GM23248 (cell line): ENCODE results near the gene ZFP36. TPM values are rescaled to one million over a fixed set of nuclear protein-coding genes. Genes with fewer than 3 reads are reported as not detected.

Experiments
- DNase-seq: peaks from one replicate; pipeline ENCODE4 v3.0.0-alpha.2; 2015
- H2AFZ ChIP-seq: fragments of 200-600 bp; sonication (generic); 2 replicates; pipeline ENCODE4 v1.6.1; 2016; ENCODE audit warnings: antibody characterized with exemption
- H3F3A ChIP-seq: fragments of 200-600 bp; sonication (generic); 2 replicates; pipeline ENCODE4 v1.6.1; 2016; ENCODE audit warnings: mild to moderate bottlenecking, antibody characterized with exemption, mixed run types; ENCODE audit not compliant: insufficient read depth
- H3K27ac ChIP-seq: fragments of 200-600 bp; sonication (generic); 2 replicates; pipeline ENCODE4 v1.5.1; 2016; ENCODE audit warnings: mild to moderate bottlenecking
- H3K27me3 ChIP-seq: fragments of 200-600 bp; sonication (generic); replicated peaks from 2 replicates; pipeline ENCODE4 v1.6.1; 2016; ENCODE audit warnings: mild to moderate bottlenecking; ENCODE audit not compliant: insufficient read depth
- H3K36me3 ChIP-seq: fragments of 200-600 bp; sonication (generic); 2 replicates; pipeline ENCODE4 v1.6.1; 2016; ENCODE audit warnings: low read depth, mild to moderate bottlenecking
- H3K4me1 ChIP-seq: fragments of 200-600 bp; sonication (generic); 2 replicates; pipeline ENCODE4 v1.6.1; 2016; ENCODE audit warnings: mild to moderate bottlenecking; ENCODE audit not compliant: insufficient read depth
- H3K4me2 ChIP-seq: fragments of 200-600 bp; sonication (generic); one replicate; pipeline ENCODE4 v1.6.1; 2016; ENCODE audit warnings: mild to moderate bottlenecking; ENCODE audit not compliant: unreplicated experiment
- H3K4me3 ChIP-seq: fragments of 200-600 bp; sonication (generic); 2 replicates; pipeline ENCODE4 v1.5.1; 2016; ENCODE audit warnings: mild to moderate bottlenecking
- H3K79me2 ChIP-seq: fragments of 200-600 bp; sonication (generic); 2 replicates; pipeline ENCODE4 v1.6.1; 2016; ENCODE audit warnings: mild to moderate bottlenecking; ENCODE audit not compliant: insufficient read depth
- H3K9ac ChIP-seq: fragments of 200-600 bp; sonication (generic); 2 replicates; pipeline ENCODE4 v1.6.1; 2016; ENCODE audit warnings: mild to moderate bottlenecking
- H3K9me2 ChIP-seq: fragments of 200-600 bp; sonication (generic); 2 replicates; pipeline ENCODE4 v1.6.1; 2016; ENCODE audit warnings: mixed run types, mild to moderate bottlenecking, moderate library complexity; ENCODE audit not compliant: insufficient read depth
- H3K9me3 ChIP-seq: fragments of 200-600 bp; sonication (generic); one replicate; pipeline ENCODE4 v1.6.1; 2017; ENCODE audit warnings: low read depth
- H4K20me1 ChIP-seq: fragments of 200-600 bp; sonication (generic); 2 replicates; pipeline ENCODE4 v1.6.0; 2016; ENCODE audit not compliant: insufficient read depth
- EZH2 ChIP-seq: fragments of 200-600 bp; sonication (generic); IDR thresholded peaks from 2 replicates; pipeline ENCODE4 v1.6.1; 2018; ENCODE audit warnings: antibody characterized with exemption, mild to moderate bottlenecking; ENCODE audit not compliant: insufficient read depth, poor library complexity, severe bottlenecking
- EZH2phosphoT487 ChIP-seq: fragments of 200-600 bp; sonication (generic); IDR thresholded peaks from 2 replicates; pipeline ENCODE4 v1.6.1; 2018; ENCODE audit warnings: antibody characterized with exemption, moderate library complexity, mild to moderate bottlenecking, low read depth; ENCODE audit not compliant: insufficient read depth
- WGBS, 2 experiments: methylation state at CpG; one replicate each; pipeline ENCODE4 v1.1.6; 2015 to 2017; ENCODE audit warnings: low lambda C conversion rate in 2 of 2, low coverage in 1 of 2; ENCODE audit errors: missing lambda C conversion rate in 2 of 2; 5-methylcytosine and 5-hydroxymethylcytosine counted together
- in situ Hi-C: fragments of 300-500 bp; cut with MboI; formaldehyde crosslinking; loops from 2 replicates; pipeline ENCODE4 v1.15.0; 2020
- polyA plus RNA-seq: library from polyadenylated mRNA; unstranded; fragments of >200 nt; fragmentation: Nextera tagmentation; extraction: Ambion mirVana; gene quantifications from 2 replicates; pipeline ENCODE4 v1.2.1, GENCODE V29; 2016
- total RNA-seq: library from RNA; depleted of rRNA; stranded (reverse); fragments of >200 nt; shearing (Covaris generic); gene quantifications from 2 replicates; pipeline ENCODE4 v1.2.3, GENCODE V29; 2014

The ZFP36 gene
- total and polyA plus RNA-seq, 2 experiments from 2014 or later: 13.9 to 86.2 TPM

GRCh38 chr19:39428283-39429112, 21.9 kb downstream of the ZFP36 start:
- in situ Hi-C loops: no loop called here
- WGBS, 2 experiments: 3 to 8% methylated on average over 21 to 23 of the region's 23 CpGs

GRCh38 chr19:39430675-39431593, 24.3 kb downstream of the ZFP36 start:
- H3K4me2 ChIP-seq: no peak overlapping the region

More at GRCh38 chr19:39428283-39429112, 21.9 kb downstream of the ZFP36 start:
- Histone ChIP-seq H3F3A (peaks cover 75% of the 10 kb centered on the region), H3K9ac (peak overlapping the region; percentile 66), H3K36me3 (peaks cover 13% of the 10 kb centered on the region), H3K9me3 (no peaks in the 10 kb centered on the region), H3K4me3 (peak overlapping the region; percentile 28; the same call in 1 of the 2 replicates), H3K27me3 (no peaks in the 10 kb centered on the region), H3K9me2 (no peaks in the 10 kb centered on the region), H4K20me1 (no peaks in the 10 kb centered on the region), H3K27ac (peak overlapping the region; percentile 88), H3K4me1 (peaks cover 17% of the 10 kb centered on the region), H3K4me2 (peak overlapping the region; percentile 71), H3K79me2 (peaks cover 7% of the 10 kb centered on the region), H2AFZ (peak overlapping the region; percentile 66)
- DNase-seq: peak; percentile 85
- TF ChIP-seq EZH2phosphoT487 (no peak), EZH2 (no peak)

GRCh38 chr19:39432677-39433025, 26.0 kb downstream of the ZFP36 start:
- Histone ChIP-seq H3K4me1 (peaks cover 29% of the 10 kb centered on the region), H3K27me3 (no peaks in the 10 kb centered on the region), H3K4me2 (no peak overlapping the region), H3K79me2 (peaks cover 30% of the 10 kb centered on the region), H3K9me2 (no peaks in the 10 kb centered on the region), H3K9me3 (no peaks in the 10 kb centered on the region), H3F3A (peaks cover 68% of the 10 kb centered on the region), H3K36me3 (peaks cover 26% of the 10 kb centered on the region), H2AFZ (no peak overlapping the region), H3K4me3 (no peak overlapping the region), H4K20me1 (no peaks in the 10 kb centered on the region), H3K9ac (no peak overlapping the region), H3K27ac (no peak overlapping the region)
- in situ Hi-C loops: no loop called here
- DNase-seq: no peak
- no peak for TF ChIP-seq EZH2phosphoT487
- TF ChIP-seq EZH2: no peak
- WGBS, 2 experiments: 81 to 82% methylated on average over 8 of the region's 8 CpGs

More at GRCh38 chr19:39430675-39431593, 24.3 kb downstream of the ZFP36 start:
- Histone ChIP-seq H3K27ac (no peak overlapping the region), H3K36me3 (peaks cover 26% of the 10 kb centered on the region), H3F3A (peaks cover 83% of the 10 kb centered on the region), H4K20me1 (no peaks in the 10 kb centered on the region), H3K27me3 (no peaks in the 10 kb centered on the region), H3K9me3 (no peaks in the 10 kb centered on the region), H3K9ac (no peak overlapping the region), H3K9me2 (no peaks in the 10 kb centered on the region), H2AFZ (no peak overlapping the region), H3K79me2 (peaks cover 30% of the 10 kb centered on the region), H3K4me3 (no peak overlapping the region), H3K4me1 (peaks cover 29% of the 10 kb centered on the region)
- in situ Hi-C loops: no loop called here
- TF ChIP-seq EZH2 (no peak), EZH2phosphoT487 (no peak)
- 78 to 82% methylated on average over 25 of the region's 25 CpGs for WGBS, 2 experiments
- DNase-seq: peak; percentile 52

- Histone ChIP-seq H3K9me3 (no peaks in the 10 kb centered on the region), H3K4me2 (no peak overlapping the region), H3K27ac (peak overlapping the region; percentile 62; the same call in 1 of the 2 replicates), H3K79me2 (peaks cover 30% of the 10 kb centered on the region), H2AFZ (no peak overlapping the region), H3K27me3 (no peaks in the 10 kb centered on the region), H3K9ac (peak overlapping the region; percentile 91), H4K20me1 (no peaks in the 10 kb centered on the region), H3F3A (peaks cover 60% of the 10 kb centered on the region), H3K9me2 (no peaks in the 10 kb centered on the region), H3K36me3 (peaks cover 26% of the 10 kb centered on the region), H3K4me1 (peaks cover 23% of the 10 kb centered on the region), H3K4me3 (no peak overlapping the region)
- in situ Hi-C loops: no loop called here
- WGBS, 2 experiments: 83 to 86% methylated on average over 8 of the region's 8 CpGs
- no peak for DNase-seq
- TF ChIP-seq EZH2phosphoT487 (no peak), EZH2 (no peak)
Measured at GRCh38 chr19:39433480-39434079, 26.9 kb downstream of the ZFP36 start.
